HepG2 (cell line): Measurements from ENCODE around the gene WDR27. TPM values are rescaled to one million over a fixed set of nuclear protein-coding genes. Genes with fewer than 3 reads are reported as not detected.

Experiments
- ATAC-seq: fragments of 200-7000 bp; cut with Tn5 transposase; 3 replicates; pipeline ENCODE4 v1.9.1; 2020; ENCODE audit warnings: mild to moderate bottlenecking, moderate library complexity
- BruUV-seq: library from RNA; stranded (reverse); fragments of 400-500 nt; replicated peaks from 2 replicates; lab custom pipeline; 2021; lab: Mats Ljungman, UMichigan
- CTCF ChIA-PET: fragments of 300-600 bp; formaldehyde crosslinking; extraction: SDS; loops from one replicate; lab custom pipeline; 2021; ENCODE audit warnings: low total read pairs, inconsistent platforms, low intra/inter-chr PET ratio; lab: Yijun Ruan, JAX
- POLR2A ChIA-PET: fragments of 350-600 bp; sonication (Branson Sonifier 250); formaldehyde crosslinking; loops from one replicate; lab custom pipeline; 2020; ENCODE audit warnings: antibody characterized with exemption, inconsistent platforms; lab: Yijun Ruan, JAX
- DNase-seq: peaks from one replicate; pipeline ENCODE4 v3.0.0-alpha.2; 2015; ENCODE audit warnings: low spot score
- FAIRE-seq: peaks from 3 replicates; lab custom pipeline; 2011; peaks lifted over from hg19 to GRCh38; lab: Jason Lieb, UNC
- H2AFZ ChIP-seq: one replicate; pipeline ENCODE4 v1.6.1; 2011; ENCODE audit warnings: low read length, inconsistent platforms
- H3K27ac ChIP-seq: fragments of 300-600 bp; 3 replicates; pipeline ENCODE4 v1.8.0; 2011; ENCODE audit warnings: mixed run types, mild to moderate bottlenecking, mixed read lengths, low read length, inconsistent platforms; ENCODE audit not compliant: insufficient read depth; ENCODE audit errors: extremely low read length
- H3K27me3 ChIP-seq, 2 experiments: fragments of 200-600 bp in 1 of 2; 2 replicates in 1 of 2; 3 replicates in 1 of 2; pipeline versions ENCODE4 v1.6.0 to v1.8.0; 2011; ENCODE audit warnings: low read length in 2 of 2, mild to moderate bottlenecking in 2 of 2, moderate library complexity in 2 of 2, inconsistent platforms in 1 of 2; ENCODE audit not compliant: insufficient read depth in 2 of 2, control insufficient read depth in 1 of 2
- H3K36me3 ChIP-seq, 2 experiments: fragments of 200-600 bp in 1 of 2; replicated peaks in 1 of 2; 2 replicates in 1 of 2; 3 replicates in 1 of 2; pipeline versions ENCODE4 v1.5.1 to v1.8.0; 2011; ENCODE audit warnings: low read length in 2 of 2, inconsistent platforms in 1 of 2; ENCODE audit not compliant: insufficient read depth in 2 of 2, control insufficient read depth in 1 of 2
- H3K4me1 ChIP-seq: 2 replicates; pipeline ENCODE4 v1.5.1; 2012; ENCODE audit warnings: low read length, inconsistent platforms; ENCODE audit not compliant: insufficient read depth
- H3K4me2 ChIP-seq: 2 replicates; pipeline ENCODE4 v1.6.0; 2011; ENCODE audit warnings: low read depth, low read length, inconsistent platforms
- H3K4me3 ChIP-seq, 3 experiments: fragments of 200-600 bp in 1 of 3; sonication (generic), shearing (Covaris generic) in 1 of 3; replicated peaks in 1 of 3; 2 replicates each; pipeline ENCODE4 v1.5.1; 2011 to 2016; ENCODE audit warnings: low read length in 3 of 3, inconsistent platforms in 2 of 3, low read depth in 2 of 3, mild to moderate bottlenecking in 2 of 3, control low read depth in 1 of 3, mixed read lengths in 1 of 3; ENCODE audit not compliant: insufficient read depth in 1 of 3
- H3K79me2 ChIP-seq: one replicate; pipeline ENCODE4 v1.6.1; 2011; ENCODE audit warnings: low read length, inconsistent platforms; ENCODE audit not compliant: insufficient read depth
- H3K9ac ChIP-seq: 2 replicates; pipeline ENCODE4 v1.6.0; 2011; ENCODE audit warnings: mild to moderate bottlenecking, low read depth, low read length, inconsistent platforms; ENCODE audit not compliant: insufficient read depth
- H3K9me3 ChIP-seq: 2 replicates; pipeline ENCODE4 v1.5.1; 2012; ENCODE audit warnings: mild to moderate bottlenecking, low read length
- H4K20me1 ChIP-seq: 2 replicates; pipeline ENCODE4 v1.6.0; 2011; ENCODE audit warnings: inconsistent platforms, mild to moderate bottlenecking, low read length, moderate library complexity; ENCODE audit not compliant: insufficient read depth
- DMTF1 ChIP-seq: sonication (generic); formaldehyde crosslinking; IDR thresholded peaks from 2 replicates; pipeline ENCODE4 v1.4.0; 2020; ENCODE audit warnings: mild to moderate bottlenecking, missing genetic modification reagents
- HNF4A ChIP-seq: sonication (generic); formaldehyde crosslinking; IDR thresholded peaks from 2 replicates; pipeline ENCODE4 v1.4.0; 2020; ENCODE audit warnings: missing genetic modification reagents
- HOXA3 ChIP-seq: sonication (generic); formaldehyde crosslinking; IDR thresholded peaks from 2 replicates; pipeline ENCODE4 v1.5.0; 2020; ENCODE audit warnings: missing genetic modification reagents
- JARID2 ChIP-seq: sonication (generic); formaldehyde crosslinking; IDR thresholded peaks from 2 replicates; pipeline ENCODE4 v1.8.1; 2023; ENCODE audit warnings: missing genetic modification reagents, inconsistent platforms; ENCODE audit not compliant: insufficient replicate concordance
- TRAFD1 ChIP-seq: sonication (generic); formaldehyde crosslinking; IDR thresholded peaks from 2 replicates; pipeline ENCODE4 v1.5.1; 2020; ENCODE audit warnings: missing genetic modification reagents, mild to moderate bottlenecking, borderline replicate concordance
- ZFP62 ChIP-seq: sonication (generic); formaldehyde crosslinking; IDR thresholded peaks from 2 replicates; pipeline ENCODE4 v1.4.0; 2020; ENCODE audit warnings: missing genetic modification reagents
- ZNF263 ChIP-seq: sonication (generic); formaldehyde crosslinking; IDR thresholded peaks from 2 replicates; pipeline ENCODE4 v1.4.0; 2020; ENCODE audit warnings: missing genetic modification reagents
- ZNF724P ChIP-seq: sonication (generic); formaldehyde crosslinking; IDR thresholded peaks from 2 replicates; pipeline ENCODE4 v1.8.0; 2022; ENCODE audit warnings: missing genetic modification reagents, borderline replicate concordance
- ZNF773 ChIP-seq: sonication (generic); formaldehyde crosslinking; IDR thresholded peaks from 2 replicates; pipeline ENCODE4 v1.4.0; 2020; ENCODE audit warnings: missing genetic modification reagents, borderline replicate concordance
- WGBS: methylation state at CpG from one replicate; pipeline ENCODE4 v1.1.6; 2017; ENCODE audit warnings: low lambda C conversion rate; 5-methylcytosine and 5-hydroxymethylcytosine counted together
- in situ Hi-C: cut with HindIII; loops from 2 replicates; pipeline ENCODE4 v1.10.0; 2017; ENCODE audit warnings: low pct_unique_long_range_greater_than_20kb; ENCODE audit not compliant: extremely low pct_ligation_motif_present
- intact Hi-C: fragments of 100-400 bp; cut with micrococcal nuclease; formaldehyde crosslinking; loops from one replicate; pipeline ENCODE4 v1.10.0; 2022; ENCODE audit not compliant: unreplicated experiment
- polyA plus RNA-seq, 8 experiments: library from polyadenylated mRNA; depleted of rRNA in 3 of 8; stranded (reverse) in 7 of 8; unstranded in 1 of 8; fragments of >200 nt; fragmentation: Illumina TruSeq in 4 of 8; extraction: Trizol in 4 of 8; gene quantifications; 2 replicates each; pipeline versions ENCODE4 v1.2.1 to v1.2.3, GENCODE V29; 2011 to 2016; ENCODE audit warnings: low read depth in 4 of 8, missing spikeins in 1 of 8, mixed read lengths in 1 of 8; ENCODE audit not compliant: insufficient read depth in 1 of 8
- total RNA-seq, 5 experiments: library from RNA; depleted of rRNA; stranded (reverse); fragments of >200 nt; fragmentation: Illumina TruSeq; extraction: Trizol; gene quantifications; 2 replicates each; pipeline ENCODE4 v1.2.3, GENCODE V29; 2016; ENCODE audit warnings: low read depth in 1 of 5

The WDR27 gene
- total and polyA plus RNA-seq, 2 of the 13 experiments (the other 11 are each of a cell fraction or from before 2014, with no cell fraction given), result 34.1 to 80.3 TPM

GRCh38 chr6:169455470-169455869, 246.4 kb downstream of the WDR27 start:
- Histone ChIP-seq H3K27me3 (no peaks in the 10 kb centered on the region), H3K4me2 (no peak overlapping the region), H4K20me1 (no peaks in the 10 kb centered on the region), H3K4me1 (peaks cover 8% of the 10 kb centered on the region), H3K27ac (no peak overlapping the region), H3K9ac (no peak overlapping the region), H3K36me3 (no peaks in the 10 kb centered on the region), H3K9me3 (no peaks in the 10 kb centered on the region), H3K4me3 (no peak overlapping the region), H2AFZ (no peak overlapping the region)
- intact Hi-C loops, result no loop called here
- no peak for DNase-seq
- in situ Hi-C loops, result no loop called here
- BruUV-seq, result no TSS peak
- FAIRE-seq, result no peak
- WGBS, result 92% methylated on average over 1 of the region's 1 CpG
- ChIA-PET POLR2A (no interaction called here), CTCF (no interaction called here)
- no peak for ATAC-seq
- no peak for TF ChIP-seq ZFP62 (CRISPR knock-in tag)
- TF ChIP-seq ZNF263 (CRISPR knock-in tag), result peak; percentile 79
- TF ChIP-seq, all 625 proteins: peak for 1
- H3K79me2 ChIP-seq, result no peaks in the 10 kb centered on the region

- no peaks in the 10 kb centered on the region for H3K27me3 ChIP-seq
- peaks cover 8% of the 10 kb centered on the region for H3K4me1 ChIP-seq
- H3K4me3 ChIP-seq, result no peak overlapping the region
- H3K27ac ChIP-seq, result no peak overlapping the region
- no peaks in the 10 kb centered on the region for H3K79me2 ChIP-seq
- H3K9ac ChIP-seq, result no peak overlapping the region
- intact Hi-C loops, result no loop called here
- no peak for DNase-seq
- POLR2A ChIA-PET, result no interaction called here
- H3K9me3 ChIP-seq, result no peaks in the 10 kb centered on the region
- no peak overlapping the region for H2AFZ ChIP-seq
- FAIRE-seq, result no peak
- CTCF ChIA-PET, result no interaction called here
- no peaks in the 10 kb centered on the region; a peak in 1 of 5 replicates for H3K36me3 ChIP-seq
- ATAC-seq, result peak; percentile 31; the same call in 2 of the 3 replicates
- no peak overlapping the region for H3K4me2 ChIP-seq
- in situ Hi-C loops, result no loop called here
- no peaks in the 10 kb centered on the region for H4K20me1 ChIP-seq
- BruUV-seq, result no TSS peak
- 92% methylated on average over 7 of the region's 10 CpGs for WGBS
- TF ChIP-seq JARID2 (CRISPR knock-in tag), result no peak
- no peak for TF ChIP-seq TRAFD1 (CRISPR knock-in tag)
- TF ChIP-seq ZNF724P, result no peak
- TF ChIP-seq HNF4A, result no peak
- no peak for TF ChIP-seq ZNF773 (CRISPR knock-in tag)
- TF ChIP-seq DMTF1 (CRISPR knock-in tag), result no peak
- TF ChIP-seq HOXA3 (CRISPR knock-in tag), result no peak
These were observed 247.0 kb downstream of the WDR27 start for GRCh38 chr6:169454872-169455204.
